T follicular helper cell (primary cell): ENCODE measurements around the gene GREM2.

ENCODE experiments used
- DNase-seq: peaks from one replicate; pipeline ENCODE4 v3.0.0-alpha.2; 2020; ENCODE audit warnings: low read depth

GREM2 gene

GRCh38 chr1:240610636-240611035 lies 1.3 kb downstream of the GREM2 start:
- DNase-seq: no peak

- no peak for DNase-seq
Measured at GRCh38 chr1:240609527-240610060, 2.4 kb downstream of the GREM2 start.

GRCh38 chr1:240608707-240609106 lies 3.2 kb downstream of the GREM2 start:
- DNase-seq: no peak

- no peak for DNase-seq
Measured at GRCh38 chr1:240607006-240607405, 4.9 kb downstream of the GREM2 start.

GRCh38 chr1:240602189-240602588 lies 9.8 kb downstream of the GREM2 start:
- DNase-seq: no peak

- DNase-seq: no peak
Measured at GRCh38 chr1:240599830-240600229, 12.1 kb downstream of the GREM2 start.

- DNase-seq: no peak
Measured at GRCh38 chr1:240599299-240599698, 12.7 kb downstream of the GREM2 start.

GRCh38 chr1:240598216-240599001 lies 13.5 kb downstream of the GREM2 start:
- no peak for DNase-seq

GRCh38 chr1:240597153-240597745 lies 14.7 kb downstream of the GREM2 start:
- DNase-seq: no peak

GRCh38 chr1:240595476-240595875 lies 16.5 kb downstream of the GREM2 start:
- no peak for DNase-seq

GRCh38 chr1:240591564-240591963 lies 20.4 kb downstream of the GREM2 start:
- no peak for DNase-seq

GRCh38 chr1:240591078-240591477 lies 20.9 kb downstream of the GREM2 start:
- no peak for DNase-seq

- no peak for DNase-seq
Measured at GRCh38 chr1:240589585-240590110, 22.3 kb downstream of the GREM2 start.

GRCh38 chr1:240586006-240586405 lies 25.9 kb downstream of the GREM2 start:
- DNase-seq: no peak

- DNase-seq: no peak
Measured at GRCh38 chr1:240582953-240583352, 29.0 kb downstream of the GREM2 start.

- DNase-seq: no peak
Measured at GRCh38 chr1:240579511-240579910, 32.4 kb downstream of the GREM2 start.

GRCh38 chr1:240577095-240577494 lies 34.9 kb downstream of the GREM2 start:
- no peak for DNase-seq

GRCh38 chr1:240575981-240576662 lies 35.8 kb downstream of the GREM2 start:
- peak; percentile 0 for DNase-seq

- DNase-seq: no peak
Measured at GRCh38 chr1:240572328-240572727, 39.6 kb downstream of the GREM2 start.

GRCh38 chr1:240571782-240572181 lies 40.2 kb downstream of the GREM2 start:
- DNase-seq: no peak

- DNase-seq: no peak
Measured at GRCh38 chr1:240567066-240567465, 44.9 kb downstream of the GREM2 start.

- DNase-seq: no peak
Measured at GRCh38 chr1:240562779-240563178, 49.2 kb downstream of the GREM2 start.
